GM19438 (cell line): ENCODE measurements around the gene TINAGL1.

Experiments used
- ATAC-seq: cut with Tn5 transposase; IDR thresholded peaks from one replicate; pipeline ENCODE4 v1.9.1; 2021; ENCODE audit warnings: low read depth; ENCODE audit not compliant: unreplicated experiment

The TINAGL1 gene

DNA sequence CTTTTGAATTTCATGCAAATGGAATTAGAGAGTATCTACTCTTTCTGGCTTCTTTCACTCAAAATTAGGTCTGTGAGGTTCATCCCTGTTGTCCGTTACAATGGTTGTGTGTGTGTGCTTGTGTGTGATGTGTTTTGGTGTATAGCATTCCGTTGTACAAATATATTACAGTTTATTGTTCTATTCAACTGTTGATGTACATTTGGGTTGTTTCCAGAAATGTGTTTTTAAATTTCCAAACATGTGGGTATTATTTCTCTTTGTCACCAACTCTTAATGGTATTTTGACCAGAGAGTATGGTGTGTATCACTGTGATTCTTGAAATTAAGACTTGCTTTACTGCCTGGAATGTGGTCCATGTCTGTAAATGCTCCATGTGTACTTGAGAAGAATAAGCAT, 24.3 kb downstream of the TINAGL1 start:
- ATAC-seq, result no peak

DNA sequence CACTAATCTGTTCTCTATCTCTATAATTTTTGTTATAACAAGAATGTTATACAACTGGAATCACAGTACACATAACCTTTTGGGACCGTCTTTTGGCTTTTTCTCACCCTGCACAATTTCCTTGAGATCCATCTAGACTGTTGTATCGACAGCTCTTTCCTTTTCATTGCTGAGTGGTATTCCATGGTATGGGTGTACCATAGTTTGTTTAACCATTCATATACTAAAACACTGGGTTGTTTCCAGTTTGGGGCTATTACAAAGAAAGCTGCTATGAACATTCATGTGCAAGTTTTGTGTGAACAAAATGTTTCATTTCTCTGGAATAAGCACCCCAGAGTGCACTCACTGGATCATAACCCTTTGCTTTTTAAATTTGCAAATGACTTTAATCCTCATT, 25.8 kb downstream of the TINAGL1 start:
- no peak for ATAC-seq

DNA sequence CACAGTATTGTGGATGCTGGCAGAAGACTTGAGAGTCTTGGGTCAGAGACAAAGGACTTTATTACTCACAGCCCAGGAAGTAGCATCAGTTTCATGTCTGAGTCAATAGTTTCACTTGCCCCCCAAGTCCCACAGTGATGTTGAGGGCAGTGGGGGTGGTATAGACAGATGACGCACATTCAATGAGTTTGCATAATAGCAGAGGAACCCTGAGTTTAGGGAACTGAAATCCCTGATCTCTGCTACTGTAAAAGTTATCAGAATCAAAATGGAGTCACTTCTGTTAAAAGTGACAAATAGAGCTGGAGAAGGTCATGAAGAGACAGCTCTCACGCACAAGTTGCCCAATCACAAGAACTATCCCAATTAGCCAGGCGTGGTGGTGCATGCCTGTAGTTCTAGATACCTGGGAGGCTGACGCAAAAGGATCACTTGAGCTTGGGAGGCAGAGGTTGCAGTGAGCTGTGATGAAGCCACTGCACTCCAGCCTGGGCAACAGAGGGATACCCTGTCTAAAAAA, 29.7 kb downstream of the TINAGL1 start:
- peak; percentile 68 for ATAC-seq

DNA sequence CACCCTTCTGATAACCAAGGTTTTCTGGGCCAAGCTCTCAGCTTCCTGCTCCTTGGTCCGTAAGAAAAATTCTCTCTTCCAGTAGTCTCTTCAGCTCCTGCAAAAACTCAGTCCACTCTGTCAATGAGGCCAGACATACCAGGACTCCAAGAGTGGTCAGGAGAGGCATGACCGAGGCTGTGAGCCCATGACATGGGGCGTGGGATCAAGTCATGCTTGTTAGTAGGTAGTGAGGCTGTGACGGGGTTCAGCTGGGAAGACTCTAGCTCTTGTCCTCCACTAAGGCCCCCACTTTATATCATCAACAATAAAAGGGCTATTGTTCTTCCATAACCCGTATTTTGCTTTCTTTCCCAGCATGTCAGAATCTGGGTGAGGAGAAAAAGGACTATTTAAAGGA, 31.0 kb downstream of the TINAGL1 start:
- no peak for ATAC-seq

DNA sequence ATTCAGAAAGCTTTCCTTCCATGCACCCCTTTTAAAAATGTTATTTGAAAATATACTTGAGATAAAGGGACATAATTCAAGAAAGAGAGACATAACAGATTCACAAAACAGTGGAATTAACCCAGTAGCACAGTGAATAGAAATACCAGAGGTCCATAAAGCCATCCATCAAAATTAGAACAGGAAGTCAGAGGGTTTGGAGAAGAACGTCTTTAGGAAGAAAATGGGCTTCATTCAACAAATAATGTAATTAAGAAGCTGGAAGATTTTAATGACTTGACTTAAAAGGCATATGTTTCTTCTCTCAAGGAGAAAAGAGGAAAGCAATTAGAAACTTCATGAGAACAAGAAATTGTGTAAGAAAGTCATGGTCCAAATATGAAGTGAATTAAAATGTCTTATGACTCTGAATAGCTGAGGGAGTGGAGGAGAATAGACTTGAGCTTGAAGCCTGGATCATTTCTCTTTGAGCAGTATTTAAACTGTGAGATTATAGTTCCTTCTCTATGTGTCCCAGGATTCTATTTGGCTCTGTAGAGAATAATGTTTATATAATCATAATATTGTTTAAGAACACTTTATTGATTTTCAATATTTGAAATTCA, 33.3 kb downstream of the TINAGL1 start:
- no peak for ATAC-seq

DNA sequence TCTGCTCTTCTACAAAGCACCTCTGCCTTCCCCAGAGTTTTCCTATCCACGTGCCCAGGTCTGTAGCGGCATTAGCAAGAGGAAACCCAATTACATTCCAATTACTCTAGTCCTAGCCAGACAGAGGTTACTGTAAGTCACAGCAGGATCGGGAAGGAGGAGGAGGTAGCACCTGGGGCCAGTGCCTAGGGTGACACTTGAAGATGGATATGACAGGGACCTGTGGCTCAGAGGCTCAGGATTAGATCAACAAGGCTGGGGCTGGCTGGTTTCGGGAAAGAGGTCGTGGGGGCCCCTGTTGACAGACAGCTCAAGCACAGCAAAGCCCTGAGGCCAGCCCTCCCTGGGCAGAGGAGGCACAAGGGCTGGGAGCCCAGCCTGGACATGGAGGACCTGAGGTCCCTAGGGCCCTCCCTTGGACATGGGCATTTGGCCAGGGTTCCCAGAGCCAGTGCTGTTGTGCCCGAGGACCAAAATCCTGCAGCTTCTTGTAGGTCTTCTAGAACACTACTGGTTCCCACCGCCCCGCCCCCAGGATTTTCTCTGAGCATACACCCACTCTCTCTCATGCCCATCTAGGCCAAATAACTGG, 38.2 kb downstream of the TINAGL1 start:
- no peak for ATAC-seq

DNA sequence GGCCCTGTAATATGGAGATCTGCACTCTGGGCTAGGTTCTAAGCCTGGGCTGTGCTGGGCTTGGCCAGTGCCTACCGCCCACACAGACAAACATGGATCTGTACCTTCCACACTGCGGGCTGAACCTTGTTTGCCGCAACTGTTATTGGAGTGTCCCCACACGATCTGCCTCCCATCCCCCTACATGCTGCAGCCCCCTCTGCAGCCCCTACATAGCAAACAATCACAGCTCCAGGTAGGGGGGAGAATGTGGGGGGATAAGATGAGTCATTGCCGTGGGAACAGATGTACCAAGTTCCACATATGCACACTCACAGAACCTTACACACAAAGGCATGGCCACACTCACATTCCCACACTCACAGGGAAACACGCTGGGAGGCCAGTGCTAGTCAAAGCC, 39.1 kb downstream of the TINAGL1 start:
- no peak for ATAC-seq

DNA sequence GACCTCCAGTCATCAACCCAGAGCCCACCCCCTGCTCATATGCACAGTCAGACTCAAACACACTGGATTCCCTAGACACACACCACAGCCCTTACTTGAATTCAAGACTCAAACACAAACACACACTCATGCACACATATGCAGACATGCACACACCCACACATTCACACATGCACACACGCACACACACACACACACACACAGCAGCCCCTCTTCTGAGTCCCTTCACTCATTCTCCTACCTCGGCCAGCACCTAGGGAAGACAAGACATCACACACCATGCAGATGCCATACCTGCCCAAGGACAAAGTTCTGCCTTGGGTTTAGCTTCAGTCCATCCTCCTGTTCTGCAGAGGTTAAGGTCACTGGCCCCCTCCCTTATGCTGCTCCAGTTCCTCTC, 39.6 kb downstream of the TINAGL1 start:
- ATAC-seq, result no peak

DNA sequence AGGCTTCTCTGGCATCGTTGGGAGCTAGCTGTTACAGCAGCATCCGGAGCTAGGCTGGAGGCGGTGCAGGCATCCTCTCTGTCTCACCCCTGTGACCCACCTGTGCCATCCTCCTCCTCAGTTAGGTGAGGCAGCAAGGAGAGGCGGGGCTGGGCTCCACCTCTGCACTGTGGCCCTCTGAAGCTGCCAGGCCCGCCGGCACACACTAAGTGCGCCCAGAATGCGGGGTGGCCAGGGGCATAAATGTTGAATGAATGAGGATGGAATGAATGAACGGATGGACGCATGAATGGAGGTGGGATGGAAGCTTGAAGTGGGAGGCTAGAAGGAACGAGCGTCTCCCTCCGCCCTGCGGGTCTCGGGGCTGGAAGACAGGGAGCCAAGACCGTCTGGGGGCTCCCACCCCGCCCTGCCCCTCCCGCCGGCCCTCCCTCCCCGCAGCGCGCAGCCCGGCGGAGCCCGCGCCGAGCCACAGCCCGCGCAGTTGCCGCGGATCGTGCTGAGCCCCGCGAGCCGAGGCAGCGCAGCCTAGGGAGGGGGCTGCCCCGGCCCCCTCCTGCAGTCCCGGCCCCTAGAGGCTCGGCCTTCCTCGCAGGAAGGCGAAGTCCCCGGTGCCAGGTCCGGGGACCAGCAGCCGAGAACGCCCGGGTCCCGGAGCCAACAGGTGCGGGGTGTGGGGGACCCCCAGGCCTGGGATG, 41.1 kb downstream of the TINAGL1 start, which contains the start of gene HCRTR1:
HCRTR1 (plus strand) TSS at position 472 of the 698 bp plus-strand sequence. CDS start 1,504 bp downstream, outside the sequence.
- ATAC-seq, result no peak

DNA sequence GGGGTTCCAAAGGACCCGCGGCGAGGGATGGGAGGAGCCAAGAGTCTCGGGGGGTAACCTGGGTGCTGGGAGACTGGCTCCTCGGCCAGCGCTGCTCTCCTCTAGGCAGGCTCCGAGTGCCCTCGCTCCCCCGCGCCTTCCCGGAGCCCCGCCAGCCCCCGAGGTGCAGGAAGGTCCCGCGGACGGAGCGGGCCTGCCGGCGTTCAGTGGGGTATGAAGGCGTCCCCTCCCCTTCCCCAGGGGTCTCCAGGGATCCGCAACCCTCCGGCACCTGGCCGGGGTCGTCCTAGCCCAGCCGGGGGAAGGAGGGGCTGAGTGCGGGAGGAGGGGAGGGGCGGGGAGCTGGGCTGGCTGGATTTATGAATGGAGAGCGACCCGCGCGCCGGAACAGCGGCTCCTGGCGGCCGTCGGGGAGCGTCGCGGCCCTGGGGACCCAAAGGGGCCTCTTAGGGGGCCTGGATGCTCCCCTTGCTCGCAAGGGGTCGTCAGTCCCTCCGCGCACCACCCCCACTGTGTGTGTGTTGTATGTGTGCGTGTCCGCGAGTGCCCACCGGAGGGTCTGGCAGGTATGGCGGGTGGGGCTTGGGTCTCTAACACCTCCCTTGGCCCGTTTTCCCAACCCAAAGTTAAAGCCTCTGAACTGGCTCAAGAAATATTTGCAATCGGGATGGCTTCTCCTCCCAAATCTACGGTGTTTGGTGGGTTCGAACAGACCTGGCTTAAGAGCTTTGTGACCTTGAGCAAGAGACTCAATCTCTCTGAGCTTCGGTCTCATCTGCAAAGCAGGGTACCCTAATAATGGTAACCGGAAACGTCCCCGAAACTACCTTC, 41.8 kb downstream of the TINAGL1 start:
- no peak for ATAC-seq

DNA sequence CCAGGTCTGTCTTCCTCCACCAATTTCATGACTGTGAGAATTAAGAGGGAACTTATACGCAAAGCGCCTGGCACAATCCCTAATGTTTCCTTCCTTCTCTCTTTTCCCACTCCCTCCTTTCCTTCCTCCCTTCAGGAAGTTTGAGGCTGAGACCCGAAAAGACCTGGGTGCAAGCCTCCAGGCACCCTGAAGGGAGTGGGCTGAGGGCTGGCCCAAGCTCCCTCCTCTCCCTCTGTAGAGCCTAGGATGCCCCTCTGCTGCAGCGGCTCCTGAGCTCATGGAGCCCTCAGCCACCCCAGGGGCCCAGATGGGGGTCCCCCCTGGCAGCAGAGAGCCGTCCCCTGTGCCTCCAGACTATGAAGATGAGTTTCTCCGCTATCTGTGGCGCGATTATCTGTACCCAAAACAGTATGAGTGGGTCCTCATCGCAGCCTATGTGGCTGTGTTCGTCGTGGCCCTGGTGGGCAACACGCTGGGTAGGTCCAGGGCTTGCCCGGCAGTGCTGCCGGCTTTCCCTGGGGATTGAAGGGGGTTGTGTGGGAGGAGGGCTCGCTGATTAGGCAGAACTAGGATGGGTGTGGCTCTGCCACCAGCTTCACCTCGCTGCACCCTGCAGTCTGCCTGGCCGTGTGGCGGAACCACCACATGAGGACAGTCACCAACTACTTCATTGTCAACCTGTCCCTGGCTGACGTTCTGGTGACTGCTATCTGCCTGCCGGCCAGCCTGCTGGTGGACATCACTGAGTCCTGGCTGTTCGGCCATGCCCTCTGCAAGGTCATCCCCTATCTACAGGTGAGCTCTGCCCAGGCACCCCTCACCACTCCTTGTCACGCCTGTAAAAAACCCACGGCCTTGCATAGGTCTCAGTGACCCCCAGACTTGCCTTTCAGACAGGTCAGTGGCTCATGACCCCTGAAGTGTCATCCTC, 42.9 kb downstream of the TINAGL1 start:
- no peak for ATAC-seq

DNA sequence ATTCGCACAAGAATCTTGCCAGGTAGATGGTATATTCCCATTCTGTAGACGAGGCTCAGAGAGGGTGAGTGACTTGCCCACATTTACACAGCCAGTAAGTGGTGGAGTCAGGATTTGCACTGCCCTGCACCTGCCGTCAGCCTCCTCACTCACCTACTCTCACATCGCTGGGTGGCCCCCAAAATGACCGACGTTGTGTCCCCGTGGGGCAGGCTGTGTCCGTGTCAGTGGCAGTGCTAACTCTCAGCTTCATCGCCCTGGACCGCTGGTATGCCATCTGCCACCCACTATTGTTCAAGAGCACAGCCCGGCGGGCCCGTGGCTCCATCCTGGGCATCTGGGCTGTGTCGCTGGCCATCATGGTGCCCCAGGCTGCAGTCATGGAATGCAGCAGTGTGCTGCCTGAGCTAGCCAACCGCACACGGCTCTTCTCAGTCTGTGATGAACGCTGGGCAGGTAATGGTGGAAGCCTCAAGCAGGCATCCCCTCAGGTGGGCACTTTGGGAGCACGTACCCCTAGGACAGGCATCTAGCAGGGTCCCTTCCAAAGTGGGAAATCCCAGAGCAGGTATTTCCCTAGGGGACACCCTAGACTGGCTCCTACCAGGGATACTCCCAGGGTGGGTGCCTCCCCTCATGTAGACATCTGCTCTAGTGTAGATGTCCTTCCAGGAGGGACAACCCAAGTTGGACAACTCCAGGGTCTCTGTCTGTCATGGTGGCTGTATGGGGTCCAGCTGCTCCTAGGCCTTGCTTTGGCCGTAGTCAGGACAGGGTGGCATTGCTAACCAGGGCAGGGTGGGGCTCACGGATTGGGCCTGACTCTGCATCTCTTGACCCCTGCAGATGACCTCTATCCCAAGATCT, 44.5 kb downstream of the TINAGL1 start:
- ATAC-seq, result no peak

DNA sequence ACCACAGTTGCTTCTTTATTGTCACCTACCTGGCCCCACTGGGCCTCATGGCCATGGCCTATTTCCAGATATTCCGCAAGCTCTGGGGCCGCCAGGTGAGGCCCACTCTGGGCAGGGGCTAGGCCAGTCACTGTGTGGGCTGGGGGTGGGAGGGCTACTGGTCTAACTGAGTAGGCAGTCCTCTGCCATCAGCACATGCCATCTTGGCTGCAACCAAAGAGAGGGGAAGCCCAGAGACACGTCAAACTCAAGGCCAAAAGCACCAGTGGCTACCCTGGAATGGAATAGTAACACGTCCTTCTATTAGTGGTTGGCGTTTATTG, 45.1 kb downstream of the TINAGL1 start:
- ATAC-seq, result no peak

DNA sequence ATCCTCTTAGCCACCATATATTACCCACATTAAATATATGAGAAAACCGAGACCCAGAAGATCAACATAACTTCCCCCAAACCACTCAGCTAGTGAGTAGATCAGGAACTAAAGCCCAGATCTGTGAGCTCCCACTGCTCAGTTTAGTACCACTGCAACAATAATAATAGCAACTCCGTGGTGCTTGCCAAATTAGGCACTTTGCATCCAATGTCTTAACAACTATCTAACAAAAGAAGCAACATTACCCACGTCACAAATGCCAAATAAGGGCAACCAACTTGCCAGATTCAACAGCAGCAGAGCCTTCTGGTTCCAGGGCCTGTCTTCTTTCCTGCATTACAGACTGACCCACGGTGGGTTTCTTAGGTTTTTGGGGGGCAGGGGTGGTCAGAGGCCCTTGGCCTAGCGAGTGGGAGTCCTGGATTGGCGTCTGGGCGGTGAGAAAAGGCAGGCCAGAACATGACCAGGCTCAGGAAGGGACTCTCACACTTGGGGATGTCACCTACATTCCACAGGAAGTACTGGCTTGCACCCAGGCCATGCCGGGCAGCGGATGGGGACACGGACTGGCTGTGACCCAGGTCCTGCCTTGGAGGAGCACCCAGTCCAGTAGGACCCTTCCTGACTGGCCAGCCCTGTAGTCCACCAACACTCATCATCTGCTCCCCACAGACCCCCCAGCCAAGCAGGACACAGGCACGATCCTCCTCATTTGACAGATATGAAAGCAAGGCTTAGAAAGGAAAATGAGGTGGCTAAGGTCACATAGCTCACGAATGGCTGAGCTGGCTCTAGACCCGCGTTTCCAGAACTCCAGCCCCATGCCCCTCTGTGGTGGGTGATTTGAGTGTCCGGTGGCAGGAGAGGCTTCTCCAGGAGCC, 45.8 kb downstream of the TINAGL1 start:
- no peak for ATAC-seq

DNA sequence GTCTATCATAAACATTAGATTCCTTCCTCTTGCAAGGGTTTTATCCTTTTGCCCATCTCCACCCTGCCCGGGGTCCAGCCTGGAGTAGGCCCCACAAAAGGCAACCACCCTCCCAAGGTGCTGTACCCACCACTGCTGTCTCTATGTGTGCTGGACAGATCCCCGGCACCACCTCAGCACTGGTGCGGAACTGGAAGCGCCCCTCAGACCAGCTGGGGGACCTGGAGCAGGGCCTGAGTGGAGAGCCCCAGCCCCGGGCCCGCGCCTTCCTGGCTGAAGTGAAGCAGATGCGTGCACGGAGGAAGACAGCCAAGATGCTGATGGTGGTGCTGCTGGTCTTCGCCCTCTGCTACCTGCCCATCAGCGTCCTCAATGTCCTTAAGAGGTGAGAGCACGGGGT, 47.0 kb downstream of the TINAGL1 start:
- ATAC-seq, result no peak

DNA sequence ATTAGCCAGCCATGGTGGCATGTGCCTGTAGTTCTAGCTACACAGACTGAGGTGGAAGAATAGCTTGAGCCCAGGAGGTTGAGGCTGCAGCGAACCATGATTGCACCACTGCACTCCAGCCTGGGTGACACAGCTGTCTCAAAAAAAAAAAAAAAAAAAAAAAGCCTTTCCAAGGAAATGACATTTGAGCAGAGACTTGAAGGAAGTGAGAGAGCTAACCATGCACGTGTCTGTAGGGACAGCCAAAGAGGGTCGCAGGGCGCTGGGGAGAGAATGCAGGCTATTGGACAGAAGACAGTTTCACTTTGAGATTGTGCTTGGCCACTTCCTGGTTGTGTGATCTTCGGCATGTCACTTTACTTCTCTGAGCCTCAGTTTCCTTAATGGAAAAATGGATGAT, 48.0 kb downstream of the TINAGL1 start:
- ATAC-seq, result no peak

DNA sequence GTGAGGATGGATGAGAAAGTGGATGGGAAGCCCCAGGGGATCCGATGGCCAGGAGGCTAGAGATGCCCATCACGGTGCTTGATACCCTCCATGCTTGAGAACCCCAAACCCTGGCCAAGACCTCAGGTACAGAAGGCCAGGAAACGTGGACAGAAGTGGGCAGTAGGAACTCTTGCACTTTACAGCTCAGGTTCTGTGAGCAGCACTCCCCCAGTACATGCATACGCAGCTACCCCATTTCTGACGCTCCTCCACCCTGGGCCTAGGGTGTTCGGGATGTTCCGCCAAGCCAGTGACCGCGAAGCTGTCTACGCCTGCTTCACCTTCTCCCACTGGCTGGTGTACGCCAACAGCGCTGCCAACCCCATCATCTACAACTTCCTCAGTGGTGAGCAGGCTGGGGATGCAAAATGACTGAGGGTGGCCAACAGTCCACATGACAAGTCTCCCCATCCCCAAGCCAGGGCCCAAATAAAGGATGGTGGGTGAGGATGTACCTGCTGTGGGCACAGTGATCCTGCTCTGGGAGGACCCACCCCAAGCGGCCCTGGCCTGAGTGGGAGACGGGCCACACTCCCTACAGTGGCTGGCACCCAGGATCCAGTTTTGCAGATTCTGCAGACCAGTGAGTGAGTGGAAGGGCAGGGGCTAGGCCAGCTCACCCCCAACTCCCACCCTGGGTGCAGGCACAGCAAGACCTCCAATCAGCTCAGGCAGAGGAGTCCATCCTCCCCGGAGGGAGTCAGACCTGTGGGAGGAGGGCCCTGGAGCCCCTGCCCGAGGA, 48.6 kb downstream of the TINAGL1 start:
- no peak for ATAC-seq
